Stimulated activated CD4-positive, alpha-beta T cell treated with anti-CD3 and anti-CD28 coated beads, Interleukin-15, amount 100 ng/mL, for 1 hour (primary cell): ENCODE results near the gene OLFM1.

Experiments used
- DNase-seq, 2 donors: peaks; one replicate each; pipeline ENCODE4 v3.0.0-alpha.2; 2020; ENCODE audit warnings: low read depth in 1 of 2, low spot score in 1 of 2

OLFM1 gene

GRCh38 chr9:135088979-135089847 is 1.7 kb downstream of the OLFM1 start:
- no peak for DNase-seq

- DNase-seq = no peak
Measured at GRCh38 chr9:135090081-135090480, 2.6 kb downstream of the OLFM1 start.

- no peak for DNase-seq
Measured at GRCh38 chr9:135090547-135090946, 3.1 kb downstream of the OLFM1 start.

- no peak for DNase-seq
Measured at GRCh38 chr9:135091545-135091944, 4.1 kb downstream of the OLFM1 start.

- DNase-seq = no peak
Measured at GRCh38 chr9:135093111-135093510, 5.6 kb downstream of the OLFM1 start.

- no peak for DNase-seq
Measured at GRCh38 chr9:135093911-135094584, 6.6 kb downstream of the OLFM1 start.

- no peak for DNase-seq
Measured at GRCh38 chr9:135095470-135096407, 8.3 kb downstream of the OLFM1 start.

GRCh38 chr9:135096408-135096895 is 9.0 kb downstream of the OLFM1 start:
- DNase-seq = no peak

GRCh38 chr9:135098400-135099105 is 11.1 kb downstream of the OLFM1 start:
- DNase-seq = no peak

- no peak for DNase-seq
Measured at GRCh38 chr9:135099574-135099973, 12.1 kb downstream of the OLFM1 start.

- no peak for DNase-seq
Measured at GRCh38 chr9:135100241-135100681, 12.8 kb downstream of the OLFM1 start.

GRCh38 chr9:135100725-135101410 is 13.4 kb downstream of the OLFM1 start:
- no peak for DNase-seq

- no peak for DNase-seq
Measured at GRCh38 chr9:135101486-135101885, 14.0 kb downstream of the OLFM1 start.

- DNase-seq = no peak
Measured at GRCh38 chr9:135101926-135102325, 14.5 kb downstream of the OLFM1 start.

GRCh38 chr9:135102331-135102730 is 14.9 kb downstream of the OLFM1 start:
- no peak for DNase-seq

GRCh38 chr9:135103001-135103446 is 15.6 kb downstream of the OLFM1 start:
- DNase-seq = no peak

GRCh38 chr9:135103931-135104639 is 16.6 kb downstream of the OLFM1 start:
- DNase-seq = no peak

- DNase-seq = no peak
Measured at GRCh38 chr9:135104761-135105160, 17.3 kb downstream of the OLFM1 start.

GRCh38 chr9:135105211-135105745 is 17.8 kb downstream of the OLFM1 start:
- DNase-seq = no peak
